Muscle layer of colon (tissue), 2 donors: ENCODE measurements around the gene SPOUT1.
A peak's percentile ranks its signal among the peaks of the same experiment; 100 is the strongest.

Experiments used
- H3K27ac ChIP-seq: one replicate; pipeline ENCODE4 v1.7.0; 2013; ENCODE audit warnings: low read depth, mild to moderate bottlenecking, low read length, moderate library complexity
- H3K27me3 ChIP-seq, 2 donors: one replicate each; pipeline ENCODE4 v1.7.0; 2013; ENCODE audit warnings: low read length in 2 of 2, mild to moderate bottlenecking in 2 of 2; ENCODE audit not compliant: insufficient read depth in 2 of 2, control insufficient read depth in 1 of 2
- H3K36me3 ChIP-seq: one replicate; pipeline ENCODE4 v1.7.0; 2013; ENCODE audit warnings: mild to moderate bottlenecking, low read length; ENCODE audit not compliant: insufficient read depth
- H3K4me1 ChIP-seq: one replicate; pipeline ENCODE4 v1.7.0; 2013; ENCODE audit warnings: mild to moderate bottlenecking, low read length; ENCODE audit not compliant: insufficient read depth
- H3K4me3 ChIP-seq, 2 donors: one replicate each; pipeline ENCODE4 v1.7.0; 2013; ENCODE audit warnings: low read length in 2 of 2, low read depth in 1 of 2, mild to moderate bottlenecking in 1 of 2, moderate library complexity in 1 of 2
- H3K9ac ChIP-seq: one replicate; pipeline ENCODE4 v1.7.0; 2013; ENCODE audit warnings: low read length
- H3K9me3 ChIP-seq: one replicate; pipeline ENCODE4 v1.7.0; 2013; ENCODE audit warnings: mild to moderate bottlenecking, low read length
- donor health status: abdominal sarcoma.
- donor health status: Adenocarcinoma of cecum.

Gene SPOUT1

DNA sequence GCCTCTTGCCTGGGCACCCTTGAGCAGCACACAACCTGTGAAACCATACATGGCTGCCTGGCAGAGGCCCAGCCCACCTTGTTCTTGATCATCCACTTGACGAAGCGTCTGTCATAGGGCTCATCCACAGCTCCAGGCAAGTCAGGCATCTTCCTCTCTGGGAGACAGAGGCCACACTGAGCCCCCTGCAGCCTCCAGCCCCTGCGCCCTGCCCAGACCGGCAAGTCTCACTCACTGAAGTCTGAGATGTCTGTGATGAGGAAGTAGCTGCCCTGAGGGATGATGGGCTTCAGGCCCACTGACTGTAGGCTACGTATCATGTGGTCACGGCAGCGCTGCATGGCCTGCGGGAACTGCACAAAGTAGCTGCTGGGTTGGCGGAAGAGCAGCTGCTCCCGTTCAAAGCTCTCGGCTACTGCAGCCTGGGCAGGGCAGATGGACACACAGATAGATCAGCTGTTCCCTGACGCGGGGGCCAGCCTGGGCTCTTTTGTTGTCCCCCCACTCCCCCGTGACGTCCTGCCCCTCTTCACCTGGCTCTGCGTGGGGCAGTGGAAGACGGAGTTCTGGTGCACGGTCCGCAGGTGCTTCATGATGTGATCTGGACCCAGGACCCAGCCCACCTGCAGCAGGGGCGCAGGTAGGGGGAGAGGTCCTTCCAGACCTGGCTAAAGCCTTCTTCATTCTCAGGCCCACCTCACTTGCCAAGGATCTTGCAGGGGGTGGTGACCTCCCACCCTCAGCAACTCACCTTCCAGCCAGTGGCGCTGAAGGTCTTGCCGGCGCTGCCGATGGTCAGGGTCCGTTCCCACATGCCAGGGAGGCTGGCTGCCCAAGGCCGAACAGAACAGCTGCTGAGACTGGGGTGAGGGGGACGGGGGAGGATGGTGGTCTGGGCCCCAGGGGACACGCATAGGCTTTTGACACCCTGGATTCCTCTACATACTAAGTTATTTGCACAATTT is 5.9 kb upstream of the SPOUT1 start:
- Histone ChIP-seq H3K9ac (no peak overlapping the region), H3K4me1 (no peaks in the 10 kb centered on the region), H3K27ac (no peak overlapping the region), H3K4me3 (no peak overlapping the region), H3K36me3 (no peaks in the 10 kb centered on the region), H3K27me3 (no peaks in the 10 kb centered on the region), H3K9me3 (no peaks in the 10 kb centered on the region)

DNA sequence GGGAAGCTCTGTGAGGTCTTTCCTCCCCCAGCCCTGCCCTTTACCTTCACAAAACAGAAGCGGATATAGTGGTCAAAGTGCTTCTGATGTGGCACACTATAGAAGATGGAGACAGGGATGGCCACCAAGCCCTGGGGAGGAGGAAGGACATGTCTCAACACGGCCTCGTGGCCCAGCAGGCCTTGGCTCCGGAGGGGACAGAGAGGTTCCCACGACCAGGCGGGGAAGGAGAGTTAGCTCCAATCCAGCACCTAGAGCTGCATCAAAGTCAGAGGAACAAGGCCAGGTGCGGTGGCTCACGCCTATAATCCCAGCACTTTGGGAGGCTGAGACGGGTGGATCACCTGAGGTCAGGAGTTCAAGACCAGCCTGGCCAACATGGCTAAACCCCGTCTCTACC is 4.1 kb upstream of the SPOUT1 start:
- Histone ChIP-seq H3K36me3 (no peaks in the 10 kb centered on the region), H3K9me3 (no peaks in the 10 kb centered on the region), H3K4me3 (no peak overlapping the region), H3K9ac (no peak overlapping the region), H3K27ac (no peak overlapping the region), H3K27me3 (no peaks in the 10 kb centered on the region), H3K4me1 (peaks cover 9% of the 10 kb centered on the region)

DNA sequence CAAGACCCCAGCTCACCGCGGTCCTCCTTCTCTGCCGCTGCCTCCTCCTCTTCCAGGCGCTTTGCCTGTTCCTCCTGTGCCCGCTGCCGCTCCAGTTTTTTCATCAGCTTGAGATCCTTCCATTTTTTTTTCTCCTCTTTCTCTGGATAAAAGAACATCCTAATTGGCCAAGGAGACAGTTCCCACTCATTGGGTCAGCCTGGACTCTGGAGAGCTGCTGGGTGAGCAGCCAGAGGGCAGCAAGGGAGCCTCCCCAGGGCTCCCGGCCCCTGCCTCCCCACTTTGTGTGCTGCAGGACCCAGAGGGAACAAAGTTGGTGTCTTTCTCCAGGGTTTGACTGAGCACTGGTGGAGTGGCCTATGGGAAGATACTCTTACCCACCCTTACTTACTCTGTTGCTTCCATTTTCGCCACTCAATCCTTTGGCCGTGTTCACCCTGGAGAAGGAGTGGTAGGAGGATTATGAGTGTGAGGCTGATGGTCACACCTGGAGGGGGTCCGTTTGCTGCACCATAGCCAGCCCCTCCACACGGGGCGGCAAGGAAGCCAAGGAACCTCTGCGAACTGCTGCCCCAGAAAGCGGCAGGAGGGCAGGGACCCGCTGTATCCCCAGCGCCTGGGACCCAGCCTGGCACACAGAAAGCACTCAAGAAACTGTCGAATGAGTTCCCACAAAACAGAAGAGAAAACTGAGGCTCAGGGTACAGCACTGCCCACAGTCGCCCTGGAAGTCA is 708 bp downstream of the SPOUT1 start:
- Histone ChIP-seq H3K36me3 (peaks cover 26% of the 10 kb centered on the region), H3K27me3 (no peaks in the 10 kb centered on the region), H3K4me3 (peak overlapping the region; percentile 59 to 96)

DNA sequence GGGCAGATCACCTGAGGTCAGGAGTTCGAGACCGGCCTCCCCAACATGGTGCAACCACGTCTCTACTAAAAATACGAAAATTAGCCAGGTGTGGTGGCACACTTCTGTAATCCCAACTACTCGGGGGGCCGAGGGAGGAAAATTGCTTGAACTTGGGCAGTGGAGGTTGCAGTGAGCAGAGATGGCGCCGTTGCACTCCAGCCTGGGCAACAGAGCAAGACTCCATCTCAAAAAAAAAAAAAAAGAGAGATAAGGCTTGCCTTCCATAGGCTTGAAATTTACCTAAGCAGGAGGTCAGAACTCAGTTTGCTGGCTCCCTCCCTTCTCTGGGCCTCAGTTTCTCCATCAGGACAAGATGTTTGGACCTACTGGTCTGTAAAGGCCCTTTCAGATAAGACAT is 1.3 kb downstream of the SPOUT1 start:
- no peaks in the 10 kb centered on the region for H3K9me3 ChIP-seq
- H3K36me3 ChIP-seq = peaks cover 27% of the 10 kb centered on the region
- H3K27me3 ChIP-seq = no peaks in the 10 kb centered on the region
- peaks cover 12% of the 10 kb centered on the region for H3K4me1 ChIP-seq
- H3K4me3 ChIP-seq = no peak overlapping the region
- H3K27ac ChIP-seq = no peak overlapping the region
- H3K9ac ChIP-seq = no peak overlapping the region

More for the DNA sequence above, 708 bp downstream of the SPOUT1 start:
- Histone ChIP-seq H3K9me3 (no peaks in the 10 kb centered on the region), H3K4me1 (peaks cover 12% of the 10 kb centered on the region), H3K27ac (peak overlapping the region; percentile 41), H3K9ac (peak overlapping the region; percentile 57)

DNA sequence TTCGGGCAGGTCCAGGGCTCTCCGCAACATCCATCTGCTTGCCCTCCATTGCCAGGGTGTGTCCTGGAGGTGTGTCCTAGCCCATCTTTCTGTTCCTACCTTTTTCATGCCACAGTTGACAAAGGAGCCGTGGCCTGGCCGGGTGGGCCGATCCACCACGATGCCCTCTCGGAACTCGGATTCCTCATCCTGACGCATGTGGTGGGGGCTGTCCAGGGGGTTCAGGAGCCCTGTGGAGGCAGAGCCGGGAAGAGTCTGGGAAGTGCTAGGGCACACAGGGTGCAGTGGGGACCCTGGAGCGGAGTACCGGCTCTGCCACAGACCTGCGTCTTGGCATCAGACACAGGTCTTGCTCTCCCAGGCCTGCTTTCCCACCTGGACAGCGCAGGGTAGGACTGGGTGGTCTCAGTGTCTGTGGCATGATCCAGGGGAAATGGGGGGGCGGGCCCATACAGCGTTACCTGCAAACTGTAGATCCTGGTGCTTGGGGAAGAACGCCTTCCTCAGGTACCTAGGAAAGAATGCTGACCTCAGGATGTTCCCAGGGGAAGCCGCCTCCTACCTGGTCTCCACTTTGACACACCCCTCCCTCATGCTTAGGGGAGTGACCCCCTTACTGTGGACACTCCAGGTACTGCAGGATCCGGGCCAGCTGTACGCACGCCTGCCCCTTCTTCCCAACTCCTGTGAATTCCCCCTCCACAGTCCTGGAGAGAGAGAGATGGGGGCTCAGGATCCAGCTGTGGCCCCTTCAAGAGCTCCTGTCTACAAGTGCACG is 3.5 kb downstream of the SPOUT1 start:
- peaks cover 42% of the 10 kb centered on the region for H3K36me3 ChIP-seq
- H3K9me3 ChIP-seq = no peaks in the 10 kb centered on the region
- no peak overlapping the region for H3K9ac ChIP-seq
- H3K27me3 ChIP-seq = no peaks in the 10 kb centered on the region
- peaks cover 12% of the 10 kb centered on the region for H3K4me1 ChIP-seq
- no peak overlapping the region for H3K27ac ChIP-seq
- H3K4me3 ChIP-seq = no peak overlapping the region

DNA sequence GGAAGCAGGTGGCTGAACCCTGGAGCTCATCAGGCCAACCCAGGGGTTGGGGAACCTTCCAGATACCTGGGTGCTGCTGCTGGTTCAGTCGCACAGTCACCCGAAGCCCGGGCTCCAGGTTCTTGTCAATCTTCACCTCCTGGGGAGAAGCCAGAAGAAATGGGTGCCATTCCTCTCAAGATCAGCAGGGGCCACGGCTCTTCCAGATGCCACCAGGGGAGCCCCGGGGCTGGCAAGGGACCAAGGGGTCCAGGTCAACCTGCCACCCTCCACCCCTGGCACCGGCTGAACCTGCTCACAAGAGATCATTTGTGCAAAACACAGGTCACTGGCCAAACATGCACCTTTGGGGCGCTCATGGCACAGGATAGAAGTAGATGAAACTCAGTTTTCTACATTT is 4.7 kb downstream of the SPOUT1 start:
- Histone ChIP-seq H3K27me3 (no peaks in the 10 kb centered on the region), H3K9me3 (no peaks in the 10 kb centered on the region), H3K4me1 (peaks cover 14% of the 10 kb centered on the region), H3K9ac (no peak overlapping the region), H3K36me3 (peaks cover 42% of the 10 kb centered on the region), H3K4me3 (no peak overlapping the region), H3K27ac (no peak overlapping the region)

DNA sequence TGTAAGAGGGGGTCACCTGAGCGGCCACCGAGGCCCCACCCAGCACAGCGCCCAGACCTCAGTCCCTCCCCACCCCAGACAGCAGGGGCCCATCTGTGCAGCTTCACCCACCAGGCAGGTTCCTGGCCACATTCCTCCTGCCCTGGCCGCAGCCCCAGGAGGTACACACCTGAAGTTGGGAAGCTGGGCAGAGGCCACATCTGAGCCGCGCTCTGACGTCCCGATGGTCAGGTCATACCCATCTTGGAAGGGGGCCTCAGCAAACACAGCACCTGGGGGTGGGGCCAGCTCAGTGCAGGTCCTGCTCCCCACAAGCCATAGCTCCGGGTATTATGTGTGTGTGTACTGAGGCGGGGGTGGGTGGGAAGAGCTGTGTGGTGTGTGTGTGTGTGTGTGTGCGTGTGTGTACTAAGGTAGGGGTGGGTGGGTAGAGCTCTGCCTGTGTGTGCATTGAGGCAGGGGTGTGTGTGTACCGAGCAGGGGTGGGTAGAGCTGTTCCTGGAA is 5.6 kb downstream of the SPOUT1 start:
- H3K4me3 ChIP-seq = no peak overlapping the region
- no peaks in the 10 kb centered on the region for H3K27me3 ChIP-seq
- no peak overlapping the region for H3K9ac ChIP-seq
- peaks cover 15% of the 10 kb centered on the region for H3K4me1 ChIP-seq
- no peaks in the 10 kb centered on the region for H3K9me3 ChIP-seq
- H3K27ac ChIP-seq = no peak overlapping the region
- peaks cover 42% of the 10 kb centered on the region for H3K36me3 ChIP-seq

DNA sequence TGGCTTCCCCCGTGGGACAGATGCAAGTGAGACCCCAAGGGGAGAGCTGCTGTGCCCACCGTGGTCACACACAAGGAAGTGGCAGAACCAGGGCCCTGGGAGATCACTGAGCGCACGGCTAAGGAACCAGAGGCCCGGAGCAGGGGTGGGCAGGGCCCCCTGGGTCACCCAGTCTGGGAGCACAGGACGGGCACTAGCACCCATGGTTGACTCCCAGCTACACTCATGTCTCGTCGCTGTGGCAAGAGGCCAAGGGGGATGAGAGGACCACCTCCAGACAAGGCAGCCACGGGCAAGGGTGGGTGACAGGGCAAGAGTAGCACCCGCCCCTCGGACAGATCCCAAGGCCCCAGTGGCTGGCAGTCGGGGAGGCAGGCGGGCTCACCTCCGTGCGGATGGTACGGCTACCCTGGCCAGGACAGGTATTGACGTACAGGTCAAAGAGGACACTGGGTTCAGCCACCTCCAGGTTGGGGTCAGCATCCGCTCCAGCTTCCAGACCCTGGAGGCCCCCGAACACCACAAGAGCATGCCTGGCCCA is 6.2 kb downstream of the SPOUT1 start:
- Histone ChIP-seq H3K27ac (no peak overlapping the region), H3K36me3 (peaks cover 42% of the 10 kb centered on the region), H3K9ac (no peak overlapping the region), H3K4me1 (peaks cover 10% of the 10 kb centered on the region), H3K27me3 (no peaks in the 10 kb centered on the region), H3K4me3 (no peak overlapping the region), H3K9me3 (no peaks in the 10 kb centered on the region)

DNA sequence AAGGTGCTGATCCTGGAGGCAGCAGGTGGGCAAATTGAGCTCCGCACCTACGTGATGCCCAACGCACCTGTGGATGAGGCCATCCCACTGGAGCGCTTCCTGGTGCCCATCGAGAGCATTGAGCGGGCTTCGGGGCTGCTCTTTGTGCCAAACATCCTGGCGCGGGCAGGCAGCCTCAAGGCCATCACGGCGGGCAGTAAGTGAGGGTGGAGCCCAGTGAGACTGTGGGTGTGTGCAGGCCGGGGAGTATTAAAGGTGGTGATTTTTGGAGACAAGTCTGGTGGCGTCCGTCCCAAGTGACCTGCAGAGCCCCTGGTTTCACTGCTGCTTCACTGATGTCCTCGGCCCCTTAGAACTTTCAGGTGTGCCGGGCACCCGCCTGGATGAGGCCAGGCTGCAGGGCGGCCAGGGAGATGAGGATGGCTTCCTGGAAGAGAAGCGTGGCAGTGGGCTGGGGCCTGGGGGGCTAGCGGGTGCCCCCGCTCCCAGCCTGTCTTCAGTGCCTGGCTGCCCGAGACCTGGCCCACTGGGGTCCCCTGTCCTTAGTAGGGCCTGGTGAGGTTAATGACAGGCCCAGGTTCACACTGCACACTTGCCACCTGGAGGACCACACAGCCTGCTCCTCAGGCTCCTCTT is 7.1 kb downstream of the SPOUT1 start:
- no peak overlapping the region for H3K27ac ChIP-seq

DNA sequence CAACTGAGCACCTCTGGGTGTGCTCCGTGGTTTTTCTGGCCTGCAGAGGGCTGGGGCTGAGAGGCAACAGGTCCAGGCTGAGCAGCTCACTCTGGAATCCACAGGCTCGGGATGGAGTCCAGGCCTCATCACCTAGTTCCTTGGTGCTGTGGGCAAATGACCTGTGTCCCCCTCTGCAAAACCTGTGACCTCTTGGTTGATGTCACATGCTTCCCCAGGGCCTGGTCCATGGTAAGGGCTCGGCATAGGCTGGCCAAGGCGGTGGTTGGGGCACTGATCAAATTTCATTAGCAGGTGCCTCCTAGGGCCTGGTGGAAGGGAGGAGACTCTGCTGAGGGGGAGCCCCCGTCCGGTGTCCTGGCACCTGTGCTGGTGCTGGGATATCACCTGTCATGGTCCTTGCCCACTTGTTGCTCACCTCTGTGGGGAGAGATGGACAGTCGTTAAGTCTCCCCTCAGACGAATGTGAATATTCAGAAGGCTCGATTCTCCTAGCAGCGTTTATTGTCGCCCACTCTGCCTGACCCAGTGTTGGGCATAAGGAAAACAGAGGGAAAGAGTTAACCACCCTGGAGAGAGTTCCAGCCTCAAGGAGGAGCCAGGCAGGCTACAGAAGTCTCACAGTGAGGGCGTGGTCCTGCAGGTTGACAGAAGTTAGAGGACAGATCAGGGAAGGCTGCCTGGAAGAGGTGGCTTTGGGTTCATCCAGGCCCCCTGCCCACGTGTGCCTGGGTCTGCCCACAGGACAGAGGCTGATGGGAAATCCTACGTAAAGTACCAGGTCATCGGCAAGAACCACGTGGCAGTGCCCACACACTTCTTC is 7.8 kb downstream of the SPOUT1 start:
- H3K4me1 ChIP-seq = peaks cover 10% of the 10 kb centered on the region
- H3K9me3 ChIP-seq = no peaks in the 10 kb centered on the region
- H3K4me3 ChIP-seq = no peak overlapping the region
- H3K27me3 ChIP-seq = no peaks in the 10 kb centered on the region
- no peak overlapping the region for H3K9ac ChIP-seq
- H3K36me3 ChIP-seq = peaks cover 36% of the 10 kb centered on the region
- no peak overlapping the region for H3K27ac ChIP-seq

More for the DNA sequence above, 7.1 kb downstream of the SPOUT1 start:
- Histone ChIP-seq H3K9me3 (no peaks in the 10 kb centered on the region), H3K36me3 (peaks cover 42% of the 10 kb centered on the region), H3K9ac (no peak overlapping the region), H3K4me1 (peaks cover 10% of the 10 kb centered on the region), H3K27me3 (no peaks in the 10 kb centered on the region), H3K4me3 (no peak overlapping the region)
